ENCODE data around the gene APOBEC3B.
"Not testable (repeated sequence)": the region's sequence is repeated elsewhere in the genome, so short reads cannot be mapped to it uniquely, and the experiment has no call there.

The APOBEC3B gene

DNA sequence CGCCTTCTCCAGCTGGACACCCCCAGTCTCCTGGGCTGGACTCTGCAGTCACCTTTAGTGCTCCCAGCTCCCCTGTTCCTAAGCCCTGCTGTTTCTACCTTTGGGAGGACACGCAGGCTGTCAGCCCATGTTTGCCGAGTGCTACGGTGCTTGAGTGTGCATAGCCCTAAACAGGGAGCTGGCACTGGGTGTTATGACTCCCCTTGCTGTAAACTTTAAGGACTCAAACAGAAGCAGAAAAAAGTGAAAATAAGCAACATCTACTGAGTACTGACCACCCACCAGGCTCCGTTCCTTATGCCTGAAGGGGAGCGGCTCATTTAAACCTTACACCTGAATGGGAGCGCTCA lies 7.3 kb upstream of the APOBEC3B start:
- Histone ChIP-seq H3K27ac (ENCODE audit: insufficient read depth, low read depth, low read length, poor library complexity, severe bottlenecking) (no peak overlapping the region), H3K4me3 (ENCODE audit: insufficient read depth, low read depth, low read length) (no peak overlapping the region)
- WGBS, 2 experiments = 92 to 95% methylated on average over 7 of the region's 7 CpGs

DNA sequence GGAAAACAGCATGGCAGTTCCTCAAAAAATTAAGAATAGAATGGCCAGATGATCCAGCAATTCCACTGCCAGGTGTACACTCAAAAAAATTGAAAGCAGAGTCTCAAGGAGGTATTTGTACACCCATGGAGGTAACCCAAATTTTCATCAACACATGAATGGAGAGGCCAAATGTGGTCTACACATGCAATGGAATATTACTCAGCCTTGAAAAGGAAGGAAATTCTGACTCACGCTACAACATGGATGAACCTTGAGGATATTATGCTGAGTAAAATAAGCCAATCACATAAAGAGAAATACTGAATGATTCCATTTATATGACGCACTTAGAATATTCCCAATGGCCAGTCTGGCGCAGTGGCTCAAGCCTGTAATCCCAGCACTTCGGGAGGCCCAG lies 4.9 kb upstream of the APOBEC3B start:
- 94 to 97% methylated on average over 4 of the region's 4 CpGs for WGBS, 2 experiments

More for the DNA sequence above, 7.3 kb upstream of the APOBEC3B start:
- Histone ChIP-seq H3K4me1 (ENCODE audit: control insufficient read depth, insufficient read depth, low read length) (no peaks in the 10 kb centered on the region), H3K36me3 (ENCODE audit: control insufficient read depth, insufficient read depth, low read length) (no peaks in the 10 kb centered on the region), H3K27me3 (ENCODE audit: control insufficient read depth, insufficient read depth, low read length, poor library complexity, severe bottlenecking) (no peaks in the 10 kb centered on the region), H3K9me3 (ENCODE audit: control insufficient read depth, low read length) (no peaks in the 10 kb centered on the region)

DNA sequence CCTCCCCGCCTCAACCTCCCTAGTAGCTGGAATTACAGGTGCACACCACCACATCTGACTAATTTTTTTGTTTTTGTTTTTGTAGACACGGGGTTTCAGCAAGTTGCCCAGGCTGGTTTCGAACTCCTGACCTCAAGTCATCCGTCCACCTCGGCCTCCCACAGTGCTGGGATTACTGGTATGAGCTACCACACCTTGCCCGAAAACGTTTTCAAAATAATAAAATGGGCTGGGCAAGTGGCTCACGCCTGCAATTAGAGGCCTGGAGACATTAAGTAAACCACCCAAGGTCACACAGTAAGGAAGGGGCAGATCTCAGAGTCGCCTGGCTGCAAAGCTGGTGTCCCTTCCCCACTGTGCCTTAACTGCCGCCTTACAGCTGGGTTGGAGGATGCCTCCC lies 1.6 kb upstream of the APOBEC3B start:
- not testable (repeated sequence) for H3K4me1 ChIP-seq (ENCODE audit: control insufficient read depth, insufficient read depth, low read length); H3K36me3 ChIP-seq (ENCODE audit: control insufficient read depth, insufficient read depth, low read length); H3K9me3 ChIP-seq (ENCODE audit: control insufficient read depth, low read length); H3K4me3 ChIP-seq (ENCODE audit: insufficient read depth, low read depth, low read length); H3K27ac ChIP-seq (ENCODE audit: insufficient read depth, low read depth, low read length, poor library complexity, severe bottlenecking); H3K27me3 ChIP-seq (ENCODE audit: control insufficient read depth, insufficient read depth, low read length, poor library complexity, severe bottlenecking)
- 83 to 87% methylated on average over 10 of the region's 10 CpGs for WGBS, 2 experiments

More for the DNA sequence above, 4.9 kb upstream of the APOBEC3B start:
- not testable (repeated sequence) for H3K4me1 ChIP-seq (ENCODE audit: control insufficient read depth, insufficient read depth, low read length); H3K27me3 ChIP-seq (ENCODE audit: control insufficient read depth, insufficient read depth, low read length, poor library complexity, severe bottlenecking); H3K36me3 ChIP-seq (ENCODE audit: control insufficient read depth, insufficient read depth, low read length); H3K4me3 ChIP-seq (ENCODE audit: insufficient read depth, low read depth, low read length); H3K9me3 ChIP-seq (ENCODE audit: control insufficient read depth, low read length); H3K27ac ChIP-seq (ENCODE audit: insufficient read depth, low read depth, low read length, poor library complexity, severe bottlenecking)

- Histone ChIP-seq H3K27ac (ENCODE audit: insufficient read depth, low read depth, low read length, poor library complexity, severe bottlenecking) (no peak overlapping the region), H3K27me3 (ENCODE audit: control insufficient read depth, insufficient read depth, low read length, poor library complexity, severe bottlenecking) (no peaks in the 10 kb centered on the region), H3K4me3 (ENCODE audit: insufficient read depth, low read depth, low read length) (no peak overlapping the region), H3K4me1 (ENCODE audit: control insufficient read depth, insufficient read depth, low read length) (peaks cover 6% of the 10 kb centered on the region), H3K36me3 (ENCODE audit: control insufficient read depth, insufficient read depth, low read length) (no peaks in the 10 kb centered on the region), H3K9me3 (ENCODE audit: control insufficient read depth, low read length) (no peaks in the 10 kb centered on the region)
- WGBS, 2 experiments = 58 to 64% methylated on average over 25 to 26 of the region's 27 CpGs
Observed at GRCh38 chr22:38981005-38981991, 849 bp upstream of the APOBEC3B start.

- Histone ChIP-seq H3K36me3 (ENCODE audit: control insufficient read depth, insufficient read depth, low read length) (no peaks in the 10 kb centered on the region), H3K4me3 (ENCODE audit: insufficient read depth, low read depth, low read length) (no peak overlapping the region), H3K4me1 (ENCODE audit: control insufficient read depth, insufficient read depth, low read length) (peaks cover 6% of the 10 kb centered on the region), H3K27me3 (ENCODE audit: control insufficient read depth, insufficient read depth, low read length, poor library complexity, severe bottlenecking) (no peaks in the 10 kb centered on the region), H3K27ac (ENCODE audit: insufficient read depth, low read depth, low read length, poor library complexity, severe bottlenecking) (no peak overlapping the region), H3K9me3 (ENCODE audit: control insufficient read depth, low read length) (no peaks in the 10 kb centered on the region)
- WGBS, 2 experiments = 88 to 99% methylated on average over 2 of the region's 2 CpGs
Observed at GRCh38 chr22:38984224-38984623, 2.1 kb downstream of the APOBEC3B start.

GRCh38 chr22:38984784-38985757 lies 2.9 kb downstream of the APOBEC3B start:
- WGBS, 2 experiments = 88 to 92% methylated on average over 8 of the region's 9 CpGs
- not testable (repeated sequence) for H3K27ac ChIP-seq (ENCODE audit: insufficient read depth, low read depth, low read length, poor library complexity, severe bottlenecking); H3K9me3 ChIP-seq (ENCODE audit: control insufficient read depth, low read length); H3K36me3 ChIP-seq (ENCODE audit: control insufficient read depth, insufficient read depth, low read length); H3K4me3 ChIP-seq (ENCODE audit: insufficient read depth, low read depth, low read length); H3K4me1 ChIP-seq (ENCODE audit: control insufficient read depth, insufficient read depth, low read length); H3K27me3 ChIP-seq (ENCODE audit: control insufficient read depth, insufficient read depth, low read length, poor library complexity, severe bottlenecking)

DNA sequence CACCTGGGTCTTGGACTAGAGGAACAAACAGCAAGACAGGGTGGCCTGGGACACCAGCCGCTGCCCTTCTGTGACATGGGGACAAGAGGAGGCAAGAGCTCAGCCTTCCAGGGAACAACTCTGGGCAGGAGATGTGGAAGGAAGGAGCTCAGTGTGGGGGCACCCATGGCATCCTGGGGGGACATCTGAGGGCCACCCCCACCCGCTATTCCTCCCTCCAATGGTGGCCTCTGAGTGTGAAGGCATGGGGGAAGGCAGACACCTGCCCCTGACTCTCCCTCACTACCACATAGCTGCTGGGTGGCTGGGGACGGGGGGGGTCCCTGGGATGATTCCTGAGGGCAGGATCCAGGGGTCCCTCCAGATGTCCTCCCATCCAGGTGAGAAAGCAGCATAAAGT lies 4.5 kb downstream of the APOBEC3B start:
- no peaks in the 10 kb centered on the region for H3K9me3 ChIP-seq (ENCODE audit: control insufficient read depth, low read length)
- H3K4me1 ChIP-seq (ENCODE audit: control insufficient read depth, insufficient read depth, low read length) = peaks cover 1% of the 10 kb centered on the region
- no peak overlapping the region for H3K27ac ChIP-seq (ENCODE audit: insufficient read depth, low read depth, low read length, poor library complexity, severe bottlenecking)
- H3K4me3 ChIP-seq (ENCODE audit: insufficient read depth, low read depth, low read length) = no peak overlapping the region
- H3K27me3 ChIP-seq (ENCODE audit: control insufficient read depth, insufficient read depth, low read length, poor library complexity, severe bottlenecking) = no peaks in the 10 kb centered on the region
- no peaks in the 10 kb centered on the region for H3K36me3 ChIP-seq (ENCODE audit: control insufficient read depth, insufficient read depth, low read length)
- WGBS, 2 experiments = 93 to 94% methylated on average over 2 to 3 of the region's 3 CpGs

- Histone ChIP-seq H3K36me3 (ENCODE audit: control insufficient read depth, insufficient read depth, low read length) (no peaks in the 10 kb centered on the region), H3K4me1 (ENCODE audit: control insufficient read depth, insufficient read depth, low read length) (peaks cover 3% of the 10 kb centered on the region), H3K4me3 (ENCODE audit: insufficient read depth, low read depth, low read length) (no peak overlapping the region), H3K27me3 (ENCODE audit: control insufficient read depth, insufficient read depth, low read length, poor library complexity, severe bottlenecking) (no peaks in the 10 kb centered on the region), H3K27ac (ENCODE audit: insufficient read depth, low read depth, low read length, poor library complexity, severe bottlenecking) (no peak overlapping the region), H3K9me3 (ENCODE audit: control insufficient read depth, low read length) (no peaks in the 10 kb centered on the region)
- WGBS, 2 experiments = 76 to 84% methylated on average over 8 of the region's 8 CpGs
Observed at GRCh38 chr22:38987171-38987895, 5.2 kb downstream of the APOBEC3B start.

- Histone ChIP-seq H3K27me3 (ENCODE audit: control insufficient read depth, insufficient read depth, low read length, poor library complexity, severe bottlenecking) (no peaks in the 10 kb centered on the region), H3K4me3 (ENCODE audit: insufficient read depth, low read depth, low read length) (no peak overlapping the region), H3K36me3 (ENCODE audit: control insufficient read depth, insufficient read depth, low read length) (no peaks in the 10 kb centered on the region), H3K9me3 (ENCODE audit: control insufficient read depth, low read length) (no peaks in the 10 kb centered on the region), H3K27ac (ENCODE audit: insufficient read depth, low read depth, low read length, poor library complexity, severe bottlenecking) (no peak overlapping the region), H3K4me1 (ENCODE audit: control insufficient read depth, insufficient read depth, low read length) (peaks cover 3% of the 10 kb centered on the region)
- WGBS, 2 experiments = 92 to 95% methylated on average over 6 of the region's 6 CpGs
Observed at GRCh38 chr22:38989466-38989865, 7.3 kb downstream of the APOBEC3B start.
